Neural crest cell (in vitro differentiated cells): ENCODE results near the gene CPNE5. TPM values are rescaled to one million over a fixed set of nuclear protein-coding genes. Genes with fewer than 3 reads are reported as not detected.

Experiments used
- DNase-seq: peaks from one replicate; pipeline ENCODE4 v3.0.0; 2021; ENCODE audit warnings: low read depth, mixed read lengths, low spot score
- H3K27ac Mint-ChIP-seq: one replicate; pipeline ENCODE4 v1.8.0; 2021; ENCODE audit warnings: mild to moderate bottlenecking, mixed read lengths; ENCODE audit not compliant: unreplicated experiment
- H3K27me3 Mint-ChIP-seq: 2 replicates; pipeline ENCODE4 v1.8.0; 2021; ENCODE audit warnings: low read depth, mild to moderate bottlenecking, mixed read lengths
- H3K36me3 Mint-ChIP-seq: 2 replicates; pipeline ENCODE4 v1.8.0; 2021; ENCODE audit warnings: low read depth, mild to moderate bottlenecking, mixed read lengths
- H3K4me1 Mint-ChIP-seq: 2 replicates; pipeline ENCODE4 v1.8.0; 2021; ENCODE audit warnings: mixed read lengths
- H3K4me3 Mint-ChIP-seq: one replicate; pipeline ENCODE4 v1.8.0; 2021; ENCODE audit warnings: mild to moderate bottlenecking, mixed read lengths
- H3K9me3 Mint-ChIP-seq: 2 replicates; pipeline ENCODE4 v1.8.0; 2021; ENCODE audit warnings: mixed read lengths
- CTCF ChIP-seq: fragments of 200-600 bp; sonication (generic); conservative IDR thresholded peaks from 2 replicates; pipeline ENCODE4 v1.5.0; 2021; ENCODE audit warnings: antibody characterized with exemption, mild to moderate bottlenecking
- total RNA-seq: library from RNA; stranded (reverse); gene quantifications from 2 replicates; pipeline ENCODE4 v1.2.1, GENCODE V29; 2021

CPNE5 gene
- total RNA-seq, 1 donor from 2014 or later = 0.54 TPM

- Mint-ChIP-seq H3K9me3 (no peaks in the 10 kb centered on the region), H3K4me1 (peaks cover 64% of the 10 kb centered on the region), H3K27ac (no peak overlapping the region), H3K4me3 (no peak overlapping the region), H3K27me3 (no peaks in the 10 kb centered on the region), H3K36me3 (no peaks in the 10 kb centered on the region)
- TF ChIP-seq CTCF = no peak
- no peak for DNase-seq
These were observed 13.2 kb downstream of the CPNE5 start for GRCh38 chr6:36825994-36826393.

- Mint-ChIP-seq H3K4me1 (peaks cover 69% of the 10 kb centered on the region), H3K36me3 (no peaks in the 10 kb centered on the region), H3K27ac (peak overlapping the region; percentile 21), H3K27me3 (no peaks in the 10 kb centered on the region), H3K4me3 (no peak overlapping the region), H3K9me3 (no peaks in the 10 kb centered on the region)
- no peak for DNase-seq
- TF ChIP-seq CTCF = no peak
These were observed 13.8 kb downstream of the CPNE5 start for GRCh38 chr6:36825452-36825851.

DNA sequence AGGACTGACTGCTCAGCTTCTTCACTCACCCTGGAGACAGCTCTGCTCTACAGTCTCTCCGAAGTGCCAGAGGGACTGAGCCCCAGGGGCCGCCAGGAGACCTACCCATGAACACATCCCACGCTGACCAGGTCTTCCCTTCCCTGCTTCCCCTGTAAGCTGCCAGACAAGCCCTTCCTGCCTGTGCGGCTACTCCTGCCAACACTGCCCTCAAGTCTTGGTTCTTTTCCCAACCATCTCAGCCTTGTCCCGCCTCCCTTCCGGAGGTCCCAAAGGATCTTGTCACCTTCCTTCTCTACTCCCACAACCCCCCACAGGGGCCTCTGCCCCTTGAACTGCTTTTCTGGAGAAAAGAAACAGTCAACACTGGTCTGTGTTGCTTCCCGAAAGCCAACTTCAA lies 15.0 kb downstream of the CPNE5 start:
- no peak for TF ChIP-seq CTCF
- peaks cover 78% of the 10 kb centered on the region for H3K4me1 Mint-ChIP-seq
- no peak for DNase-seq
- no peaks in the 10 kb centered on the region for H3K9me3 Mint-ChIP-seq
- H3K27me3 Mint-ChIP-seq = no peaks in the 10 kb centered on the region
- H3K36me3 Mint-ChIP-seq = no peaks in the 10 kb centered on the region
- no peak overlapping the region for H3K4me3 Mint-ChIP-seq
- H3K27ac Mint-ChIP-seq = no peak overlapping the region

GRCh38 chr6:36823421-36824096 lies 15.7 kb downstream of the CPNE5 start:
- Mint-ChIP-seq H3K27ac (peak overlapping the region; percentile 3), H3K9me3 (no peaks in the 10 kb centered on the region), H3K27me3 (no peaks in the 10 kb centered on the region), H3K4me3 (no peak overlapping the region), H3K4me1 (peaks cover 79% of the 10 kb centered on the region), H3K36me3 (no peaks in the 10 kb centered on the region)
- no peak for TF ChIP-seq CTCF
- no peak for DNase-seq

GRCh38 chr6:36822506-36823269 lies 16.6 kb downstream of the CPNE5 start:
- Mint-ChIP-seq H3K4me1 (peaks cover 80% of the 10 kb centered on the region), H3K27ac (peak overlapping the region; percentile 57), H3K4me3 (no peak overlapping the region), H3K27me3 (no peaks in the 10 kb centered on the region), H3K36me3 (no peaks in the 10 kb centered on the region), H3K9me3 (no peaks in the 10 kb centered on the region)
- DNase-seq = no peak
- no peak for TF ChIP-seq CTCF
